Stimulated activated CD4-positive, alpha-beta T cell treated with anti-CD3 and anti-CD28 coated beads, Interleukin-12 subunit alpha, Interleukin-12 subunit beta, amount 100 ng/mL, for 48 hours (primary cell): Measurements from ENCODE around the gene NFIL3.
"Not testable (repeated sequence)": the region's sequence is repeated elsewhere in the genome, so short reads cannot be mapped to it uniquely, and the experiment has no call there.

Source experiments
- DNase-seq, 3 donors: peaks; one replicate each; pipeline ENCODE4 v3.0.0-alpha.2; 2020; ENCODE audit warnings: low read depth in 2 of 3, low spot score in 1 of 3

Gene NFIL3

GRCh38 chr9:91398926-91399325 lies 24.7 kb downstream of the NFIL3 start:
- no peak for DNase-seq

DNA sequence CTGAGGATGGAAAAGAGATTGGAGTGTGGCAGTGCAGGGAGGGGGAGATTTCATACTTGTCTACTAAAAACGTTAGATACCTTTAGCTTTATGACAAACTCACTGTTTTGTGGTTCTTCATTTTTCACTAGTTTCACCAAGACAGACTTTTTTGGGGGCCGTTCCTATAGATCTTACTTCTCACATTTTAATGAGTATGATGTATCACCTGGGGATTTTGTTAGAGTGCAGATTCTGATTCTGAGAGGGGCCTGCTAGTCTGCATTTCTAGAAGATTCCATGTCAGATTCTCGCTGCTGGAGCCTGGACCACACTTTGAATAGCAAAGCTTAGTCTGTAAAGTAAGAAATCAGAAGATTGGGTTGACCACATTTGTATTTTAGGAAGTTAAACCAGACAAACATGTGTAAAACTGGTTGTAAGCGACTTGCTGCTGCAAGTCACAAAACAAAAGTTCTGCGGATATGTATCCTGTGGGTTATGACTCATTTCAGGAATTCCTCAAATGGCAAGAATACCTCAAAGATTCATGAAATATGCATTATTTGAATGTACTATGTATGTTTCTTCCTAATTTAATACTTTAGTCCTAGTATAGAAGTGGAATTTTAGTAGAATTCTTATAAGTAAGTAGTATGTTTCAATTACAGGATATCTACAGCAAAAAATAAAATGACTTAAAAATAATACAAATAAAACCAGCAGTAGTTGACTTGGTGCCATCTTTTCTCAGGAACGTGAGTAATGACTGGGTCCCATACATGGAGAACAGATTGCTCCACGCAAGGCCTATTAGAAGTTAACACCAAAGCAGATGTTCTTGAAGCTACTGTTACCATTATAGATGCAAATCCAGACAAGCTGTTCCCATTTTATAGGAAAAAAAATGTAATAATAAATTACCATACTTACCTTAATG lies 27.8 kb downstream of the NFIL3 start:
- peak in 1 of 3 donors; percentile 31 for DNase-seq

DNA sequence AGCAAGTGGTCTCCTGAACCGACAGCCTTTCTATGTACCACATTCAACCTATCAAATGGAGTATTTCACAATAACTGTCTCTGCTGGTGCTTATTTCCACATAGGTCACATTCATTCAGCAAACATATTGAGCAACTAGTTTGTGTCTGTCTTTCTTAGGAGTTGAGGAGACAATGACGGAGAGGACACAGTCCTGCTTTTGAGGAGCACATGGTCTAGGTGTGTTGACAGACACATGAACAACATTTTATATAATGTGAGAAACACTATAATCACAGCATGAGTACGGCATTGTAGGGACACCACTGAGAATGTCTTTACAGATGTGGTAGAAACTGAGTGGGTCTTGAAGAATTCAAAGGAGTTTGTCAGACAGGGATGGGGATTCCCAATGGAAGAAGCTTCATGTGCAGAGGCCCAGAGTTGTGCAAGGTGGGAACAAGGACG lies 28.5 kb downstream of the NFIL3 start:
- DNase-seq = no peak

DNA sequence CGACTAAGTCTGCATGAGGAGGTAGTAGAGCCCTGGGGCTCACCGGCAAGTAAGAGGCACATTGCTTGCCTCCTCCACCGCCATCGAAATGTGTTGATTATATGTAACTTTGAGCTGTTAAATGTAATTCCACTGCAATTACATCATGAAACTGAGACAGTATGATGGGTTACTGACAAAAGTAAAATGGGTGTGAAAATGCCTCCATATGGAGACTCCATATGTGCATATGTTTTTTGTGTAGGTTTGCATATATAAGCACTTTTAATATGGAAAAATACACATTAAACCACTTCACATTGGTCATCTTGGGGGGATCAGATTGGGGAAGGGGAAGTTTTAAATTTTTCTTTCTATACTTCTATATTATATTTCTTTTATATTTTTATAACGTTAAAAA lies 29.8 kb downstream of the NFIL3 start:
- DNase-seq = no peak

GRCh38 chr9:91392435-91392834 lies 31.2 kb downstream of the NFIL3 start:
- DNase-seq = no peak

- no peak for DNase-seq
These were observed 31.8 kb downstream of the NFIL3 start for GRCh38 chr9:91391818-91392217.

DNA sequence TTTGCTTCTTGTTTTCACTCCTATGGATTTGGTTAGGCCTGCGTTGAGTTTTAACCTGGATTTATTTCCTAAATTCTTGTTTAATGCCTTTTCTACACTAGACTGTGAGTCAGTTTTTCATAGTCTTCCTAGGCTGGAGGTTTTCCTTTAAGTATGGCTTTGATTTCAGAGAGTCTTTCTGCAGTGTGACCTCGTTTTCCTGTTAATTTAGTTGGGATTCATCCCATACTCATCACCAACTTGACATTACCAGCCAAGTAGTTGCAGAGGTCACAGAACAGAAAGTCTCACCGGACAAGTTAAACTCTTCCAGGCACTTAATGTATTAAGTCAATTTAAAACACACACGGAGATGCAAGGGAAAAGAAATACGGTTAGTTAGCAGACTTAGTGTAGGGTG lies 32.2 kb downstream of the NFIL3 start:
- no peak for DNase-seq

DNA sequence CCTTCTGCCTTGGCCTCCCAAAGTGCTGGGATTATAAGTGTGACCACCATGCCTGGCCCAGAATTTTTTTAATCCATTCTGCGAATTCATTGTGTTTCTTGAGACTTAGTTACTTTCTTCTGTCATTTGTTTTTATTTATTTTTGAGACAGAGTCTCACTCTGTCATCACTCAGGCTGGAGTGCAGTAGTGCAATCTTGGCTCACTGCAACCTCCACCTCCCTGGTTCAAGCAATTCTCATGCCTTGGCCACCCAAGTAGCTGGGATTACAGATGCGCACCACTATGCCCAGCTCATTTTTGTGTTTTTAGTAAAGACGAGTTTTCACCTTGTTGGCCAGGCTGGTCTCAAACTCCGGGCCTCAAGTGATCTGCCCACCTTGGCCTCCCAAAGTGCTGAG lies 33.9 kb downstream of the NFIL3 start:
- not testable (repeated sequence) for DNase-seq

DNA sequence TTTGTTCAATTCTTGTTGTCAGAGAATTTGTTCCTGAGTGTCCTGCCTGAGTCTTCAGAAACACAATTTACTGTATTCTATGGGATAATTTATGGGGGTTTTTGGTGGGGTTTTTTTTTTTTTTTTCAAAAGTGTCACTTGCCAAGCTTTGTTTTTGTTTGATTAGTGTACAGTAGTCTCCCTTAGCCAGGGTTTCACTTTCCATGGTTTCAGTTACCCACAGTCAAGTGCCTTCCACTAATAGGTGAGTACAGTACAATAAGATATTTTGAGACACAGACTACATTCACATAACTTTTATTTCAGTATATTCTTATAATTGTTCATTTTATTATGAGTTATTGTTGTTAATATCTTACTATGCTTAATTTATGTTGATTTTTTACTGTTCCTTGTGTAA lies 36.9 kb downstream of the NFIL3 start:
- no peak for DNase-seq

DNA sequence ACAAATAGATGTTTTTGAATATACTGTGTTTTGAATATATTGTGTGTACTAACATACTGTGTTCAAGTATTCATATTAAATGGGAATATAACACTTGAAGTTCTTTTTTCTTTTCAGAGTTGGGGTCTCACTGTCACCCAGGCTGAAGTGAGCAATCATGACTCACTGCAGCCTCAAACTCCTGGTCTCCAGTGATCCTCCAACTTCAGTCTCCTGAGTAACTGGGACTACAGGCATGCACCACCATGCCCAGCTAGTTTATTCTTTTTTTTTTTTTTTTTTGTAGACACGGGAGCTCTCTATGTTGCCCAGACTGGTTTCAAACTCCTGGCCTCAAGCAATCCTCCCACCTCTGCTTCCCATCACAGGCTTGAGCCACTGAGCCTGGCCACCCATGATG lies 38.7 kb downstream of the NFIL3 start:
- DNase-seq = no peak

GRCh38 chr9:91383577-91383976 lies 40.1 kb downstream of the NFIL3 start:
- DNase-seq = no peak

DNA sequence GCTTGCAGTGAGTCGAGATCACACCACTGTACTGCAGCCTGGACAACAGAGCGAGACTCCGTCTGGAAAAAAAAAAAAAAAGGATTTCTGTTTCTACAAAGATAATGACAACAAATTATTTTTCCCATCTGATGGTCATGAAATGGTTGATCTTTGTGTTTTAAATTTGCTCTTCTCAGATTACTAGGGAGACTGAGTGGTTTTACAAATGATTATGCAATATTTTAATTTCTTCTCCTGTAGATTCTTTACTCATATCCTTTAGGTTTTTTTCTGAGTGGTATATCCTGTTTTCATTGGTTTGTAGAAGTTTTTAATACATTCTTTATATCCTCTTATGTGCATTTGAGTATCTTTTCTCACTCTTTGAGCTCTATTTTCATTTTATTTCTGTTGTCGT lies 41.3 kb downstream of the NFIL3 start:
- no peak for DNase-seq

DNA sequence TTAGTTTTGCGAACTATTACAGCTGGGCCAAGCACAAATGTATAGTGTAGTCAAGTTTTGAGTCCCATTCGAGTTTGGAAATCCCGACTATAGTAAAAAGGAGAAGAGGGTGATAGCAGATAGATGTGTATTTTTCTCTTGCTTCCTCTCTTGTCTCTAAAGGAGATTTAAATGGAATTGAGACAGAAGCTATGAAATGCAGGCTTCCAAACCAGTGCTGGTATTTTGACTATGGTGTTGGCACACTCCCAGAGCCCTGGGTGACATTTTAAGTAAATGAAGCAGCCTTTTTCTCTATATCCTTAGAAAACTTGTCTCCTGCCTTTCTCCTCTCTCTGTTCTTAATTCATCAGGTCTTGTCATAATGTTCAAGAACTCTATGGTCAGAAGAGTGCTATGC lies 44.2 kb downstream of the NFIL3 start:
- no peak for DNase-seq

- no peak for DNase-seq
These were observed 44.9 kb downstream of the NFIL3 start for GRCh38 chr9:91378695-91379127.

- not testable (repeated sequence) for DNase-seq
These were observed 45.6 kb downstream of the NFIL3 start for GRCh38 chr9:91378054-91378453.

DNA sequence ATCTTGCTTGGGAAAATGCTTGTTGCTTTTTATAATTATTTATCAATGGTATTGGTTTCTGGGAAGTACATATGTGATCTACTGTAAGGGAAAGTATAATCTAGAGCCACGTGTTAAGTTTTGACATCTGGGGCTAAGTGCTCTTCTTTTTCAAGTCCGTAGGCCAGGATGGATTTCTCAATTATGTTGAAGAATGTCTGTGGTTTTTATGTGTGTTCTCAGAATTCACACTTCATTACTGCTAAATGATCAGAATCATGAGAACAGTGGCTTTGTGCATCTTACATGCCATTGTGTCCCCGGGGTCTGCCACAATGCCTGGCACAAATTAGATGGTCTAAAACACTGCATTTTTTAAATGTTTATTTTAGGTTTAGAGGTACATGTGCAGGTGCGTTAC lies 47.4 kb downstream of the NFIL3 start:
- DNase-seq = no peak

DNA sequence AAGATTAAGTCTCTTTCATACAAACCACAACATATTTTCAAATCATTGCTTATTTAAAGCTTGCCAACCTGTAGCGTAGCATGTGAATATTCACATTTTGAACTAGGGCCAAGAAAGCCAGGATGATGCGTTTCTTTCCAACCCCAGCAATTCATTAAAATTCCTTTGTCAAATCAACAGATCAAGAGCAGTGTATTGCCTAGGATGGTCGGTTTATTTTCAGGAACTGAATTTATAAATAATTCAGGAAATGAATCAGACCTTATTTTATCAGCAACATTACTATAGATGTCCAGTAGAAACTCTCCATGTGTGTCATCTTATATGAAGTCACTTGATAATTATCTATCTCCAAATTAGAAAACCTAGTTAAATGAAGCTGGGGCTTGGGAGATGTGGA lies 48.7 kb downstream of the NFIL3 start:
- DNase-seq = no peak

- no peak for DNase-seq
These were observed 51.7 kb downstream of the NFIL3 start for GRCh38 chr9:91371894-91372293.

DNA sequence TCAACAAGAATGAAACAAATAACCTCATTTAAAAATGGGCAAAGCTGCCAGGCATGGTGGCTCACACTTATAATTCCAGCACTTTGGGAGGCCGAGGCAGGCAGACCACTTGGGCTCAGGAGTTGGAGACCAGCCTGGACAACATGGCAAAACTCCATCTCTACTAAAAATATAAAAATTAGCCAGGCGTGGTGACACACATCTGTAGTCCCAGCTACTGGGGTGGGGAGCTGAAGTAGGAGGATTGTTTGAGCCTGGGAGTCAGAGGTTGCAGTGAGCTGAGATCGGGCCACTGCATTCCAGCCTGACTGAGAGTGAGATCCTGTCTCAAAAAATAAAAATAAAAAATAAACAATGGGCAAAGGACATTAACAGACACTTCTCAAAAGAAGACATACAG lies 53.6 kb downstream of the NFIL3 start:
- DNase-seq = not testable (repeated sequence)

- DNase-seq = no peak
These were observed 58.9 kb downstream of the NFIL3 start for GRCh38 chr9:91364702-91365101.

DNA sequence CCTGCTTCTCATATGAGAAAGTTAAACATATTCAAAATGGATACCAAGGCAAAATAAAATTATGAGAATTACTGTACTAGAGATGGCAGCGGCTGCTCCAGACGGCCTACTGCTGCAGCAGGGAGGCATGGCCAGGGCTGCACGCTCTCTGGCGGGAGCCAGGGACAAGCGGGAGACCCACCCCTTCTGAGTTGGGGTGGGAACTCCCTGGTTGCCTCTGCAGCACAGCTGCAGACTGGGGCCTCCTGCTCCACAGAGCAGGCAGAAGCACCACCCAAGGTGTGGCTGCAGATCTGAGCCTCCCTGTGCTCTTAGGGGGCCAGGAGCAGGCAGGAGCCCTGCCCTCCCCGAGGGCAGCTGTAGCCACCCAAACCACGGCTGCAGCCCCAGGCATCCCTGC lies 59.6 kb downstream of the NFIL3 start:
- DNase-seq = no peak

DNA sequence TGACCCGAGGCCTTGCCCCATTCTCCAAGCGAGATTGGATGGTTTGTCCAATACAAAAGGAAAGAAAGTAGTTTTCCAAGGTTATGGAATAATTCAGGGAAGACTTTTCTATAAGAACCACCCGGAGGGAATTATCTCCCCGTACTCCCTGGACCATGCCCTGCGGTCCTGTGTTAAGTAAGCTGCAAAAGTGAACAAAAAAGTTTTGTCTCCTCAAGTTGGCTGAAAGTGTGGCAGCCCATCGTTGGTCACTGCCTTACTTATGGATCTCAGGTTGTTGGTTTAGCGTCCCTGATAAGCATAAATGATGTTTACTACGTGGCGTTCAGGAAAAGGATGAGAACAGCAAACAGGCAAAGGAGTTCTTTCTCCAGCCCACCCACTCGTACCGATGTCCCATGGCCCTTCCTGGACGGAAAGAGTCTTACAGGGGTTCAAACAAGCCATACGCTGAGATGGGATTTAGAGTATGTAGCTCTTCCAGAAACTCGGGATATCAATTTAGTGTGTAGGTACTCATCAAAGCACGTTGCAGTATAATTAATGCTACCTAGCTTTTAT lies 61.5 kb downstream of the NFIL3 start:
- no peak for DNase-seq
